ENCODE data around the gene TMCC1. TPM values are rescaled to one million over a fixed set of nuclear protein-coding genes. Genes with fewer than 3 reads are reported as not detected.
A peak's percentile ranks its signal among the peaks of the same experiment; 100 is the strongest.
"Not testable (repeated sequence)": the region's sequence is repeated elsewhere in the genome, so short reads cannot be mapped to it uniquely, and the experiment has no call there.

Gene TMCC1
- total RNA-seq, 3 donors from 2014 or later = 12.7 to 14.2 (median 14.1) TPM

DNA sequence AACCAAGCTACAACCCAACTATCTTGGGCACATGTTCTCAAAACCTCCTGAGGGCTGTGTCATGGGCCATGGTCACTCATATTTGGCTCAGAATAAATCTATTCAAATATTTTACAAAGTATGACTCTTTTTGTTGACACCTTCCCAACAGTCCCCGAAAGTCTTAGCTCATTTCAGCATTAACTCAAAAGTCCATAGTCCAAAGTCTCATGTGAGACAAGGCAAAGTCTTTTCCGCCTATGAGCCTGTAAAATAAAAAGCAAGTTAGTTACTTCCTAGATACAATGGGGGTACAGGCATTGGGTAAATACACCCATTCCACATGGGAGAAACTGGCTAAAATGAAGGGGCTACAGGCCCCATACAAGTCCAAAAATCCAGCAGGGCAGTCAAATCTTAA lies 197.1 kb downstream of the TMCC1 start:
- peaks cover 11% of the 10 kb centered on the region for H3K36me3 Mint-ChIP-seq (ENCODE audit: insufficient read depth)
- not testable (repeated sequence) for DNase-seq; H3K27me3 Mint-ChIP-seq (ENCODE audit: low read depth); ATAC-seq; H3K4me3 Mint-ChIP-seq; H3K9me3 Mint-ChIP-seq; H3K4me1 Mint-ChIP-seq (ENCODE audit: low read depth)

DNA sequence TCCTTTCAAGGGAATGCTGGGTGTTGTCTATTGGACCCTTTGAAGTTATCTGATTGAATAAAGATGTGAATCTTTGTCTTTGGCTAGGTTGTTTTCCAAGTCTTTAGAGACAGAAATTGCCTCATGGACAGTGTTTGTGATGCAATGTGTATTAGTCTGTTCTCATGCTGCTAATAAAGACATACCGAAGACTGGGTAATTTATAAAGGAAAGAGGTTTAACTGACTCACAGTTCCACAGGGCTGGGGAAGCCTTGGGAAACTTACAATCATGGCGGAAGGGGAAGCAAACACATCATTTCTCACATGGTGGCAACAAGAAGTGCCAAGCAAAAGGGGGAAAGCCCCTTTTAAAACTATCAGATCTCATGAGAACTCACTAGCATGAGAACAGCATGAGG lies 198.3 kb downstream of the TMCC1 start:
- DNase-seq (no peak), ATAC-seq (no peak)
- Mint-ChIP-seq H3K4me1 (ENCODE audit: low read depth) (peaks cover 7% of the 10 kb centered on the region), H3K36me3 (ENCODE audit: insufficient read depth) (peaks cover 11% of the 10 kb centered on the region), H3K27me3 (ENCODE audit: low read depth) (no peaks in the 10 kb centered on the region), H3K4me3 (no peak overlapping the region), H3K9me3 (peaks cover 4% of the 10 kb centered on the region)

DNA sequence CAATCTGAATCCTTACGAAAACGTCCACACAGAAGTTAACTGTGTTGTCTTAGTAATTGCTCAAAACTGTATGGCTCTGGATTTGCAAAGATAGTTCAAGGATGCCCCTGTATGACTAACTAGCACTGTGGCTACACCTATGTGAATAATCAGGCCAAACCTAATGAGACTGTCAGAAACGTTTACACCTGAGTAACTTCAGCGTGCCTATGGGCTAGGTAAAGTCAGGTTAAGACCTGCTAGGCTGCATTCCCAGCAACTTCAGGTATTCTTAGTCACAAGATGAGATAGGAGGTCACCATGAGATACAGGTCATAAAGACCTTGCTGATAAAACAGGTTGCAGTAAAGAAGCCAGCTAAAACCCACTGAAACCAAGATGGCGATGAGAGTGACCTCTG lies 199.3 kb downstream of the TMCC1 start:
- ATAC-seq (no peak), DNase-seq (no peak)
- Mint-ChIP-seq H3K9me3 (peaks cover 4% of the 10 kb centered on the region), H3K4me3 (no peak overlapping the region), H3K36me3 (ENCODE audit: insufficient read depth) (peaks cover 11% of the 10 kb centered on the region), H3K27me3 (ENCODE audit: low read depth) (no peaks in the 10 kb centered on the region), H3K4me1 (ENCODE audit: low read depth) (peaks cover 8% of the 10 kb centered on the region)

DNA sequence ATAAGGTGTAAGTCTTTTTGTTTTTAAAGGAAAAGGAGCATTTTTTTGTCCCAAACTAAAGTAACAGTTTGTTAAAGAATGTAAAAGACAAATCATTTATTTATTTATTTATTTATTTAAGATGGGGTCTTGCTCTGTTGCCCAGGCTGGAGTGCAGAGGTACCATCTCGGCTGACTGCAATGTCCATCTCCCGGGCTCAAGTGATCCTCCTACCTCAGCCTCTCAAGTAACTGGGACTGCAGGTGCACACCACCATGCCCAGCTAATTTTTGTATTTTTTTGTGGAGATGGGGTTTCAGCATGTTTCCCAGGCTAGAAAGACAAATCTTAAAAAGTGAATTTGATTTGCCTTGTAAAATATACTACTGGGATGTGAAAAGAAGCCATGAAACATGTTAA lies 200.8 kb downstream of the TMCC1 start:
- Mint-ChIP-seq H3K27me3 (ENCODE audit: low read depth) (no peaks in the 10 kb centered on the region), H3K36me3 (ENCODE audit: insufficient read depth) (peaks cover 7% of the 10 kb centered on the region), H3K9me3 (peaks cover 4% of the 10 kb centered on the region), H3K4me1 (ENCODE audit: low read depth) (peaks cover 8% of the 10 kb centered on the region), H3K4me3 (no peak overlapping the region)
- DNase-seq (no peak), ATAC-seq (no peak)

DNA sequence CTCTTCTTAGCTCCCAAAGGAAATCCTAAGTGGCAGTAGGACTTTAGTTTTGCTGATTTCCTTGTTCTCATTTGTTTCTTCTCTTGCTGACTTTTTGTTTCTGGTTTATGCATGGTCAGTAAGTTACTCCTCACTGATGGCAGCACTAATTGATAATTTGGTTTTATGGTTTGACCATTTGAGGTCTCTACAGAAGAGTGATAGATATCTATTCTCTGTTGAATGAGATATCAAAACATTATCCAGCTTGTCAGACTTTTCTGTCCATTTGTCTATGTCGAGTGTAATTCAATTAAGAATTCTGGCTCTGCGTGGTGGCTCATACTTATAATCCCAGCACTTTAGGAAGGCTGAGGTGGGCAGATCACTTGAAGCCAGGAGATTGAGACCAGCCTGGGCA lies 202.5 kb downstream of the TMCC1 start:
- no peak for DNase-seq
- Mint-ChIP-seq H3K4me1 (ENCODE audit: low read depth) (peaks cover 8% of the 10 kb centered on the region), H3K27me3 (ENCODE audit: low read depth) (no peaks in the 10 kb centered on the region), H3K4me3 (no peak overlapping the region), H3K9me3 (peaks cover 3% of the 10 kb centered on the region), H3K36me3 (ENCODE audit: insufficient read depth) (peaks cover 2% of the 10 kb centered on the region)
- no peak for ATAC-seq

DNA sequence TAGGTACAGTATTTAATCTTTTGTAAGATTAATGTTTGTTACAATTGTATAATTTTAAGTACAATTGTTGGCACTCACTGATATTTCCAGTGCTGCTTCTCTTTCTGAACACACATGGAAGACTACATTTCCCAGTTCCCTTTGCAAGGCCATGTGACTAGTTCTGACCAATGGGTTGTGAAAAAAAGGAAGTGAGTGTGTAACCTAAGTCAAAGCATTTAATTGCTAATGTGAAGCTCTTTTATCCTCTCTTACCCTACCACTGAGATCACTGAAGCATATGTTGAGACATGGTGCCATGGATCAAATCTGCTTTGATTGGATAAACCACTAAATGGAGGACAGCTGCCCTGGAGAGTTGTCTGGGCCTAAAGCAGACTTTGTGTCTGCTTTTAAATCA lies 203.1 kb downstream of the TMCC1 start:
- peak; percentile 82 to 85 for ATAC-seq
- Mint-ChIP-seq H3K36me3 (ENCODE audit: insufficient read depth) (no peaks in the 10 kb centered on the region), H3K9me3 (no peaks in the 10 kb centered on the region), H3K27me3 (ENCODE audit: low read depth) (no peaks in the 10 kb centered on the region), H3K4me3 (no peak overlapping the region), H3K4me1 (ENCODE audit: low read depth) (peaks cover 8% of the 10 kb centered on the region)
- DNase-seq = peak; percentile 6

DNA sequence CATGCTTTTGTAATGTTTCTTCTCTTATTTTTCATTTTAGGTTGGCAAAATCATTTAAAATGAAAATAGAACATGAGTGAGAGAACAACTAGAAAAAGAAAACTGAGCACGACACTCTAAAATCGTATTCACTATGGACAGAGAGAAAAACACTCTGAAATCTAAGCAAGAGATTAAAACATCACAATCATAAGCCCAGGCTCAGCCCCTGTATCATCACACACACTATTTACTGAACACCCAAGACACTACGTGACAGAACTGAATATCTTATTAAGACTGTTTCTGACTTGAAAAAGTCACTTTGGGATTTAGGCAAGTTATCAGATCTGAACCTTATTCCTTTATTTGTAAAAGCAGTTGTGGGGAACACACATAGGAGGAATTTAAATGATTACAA lies 204.5 kb downstream of the TMCC1 start:
- Mint-ChIP-seq H3K4me1 (ENCODE audit: low read depth) (peaks cover 8% of the 10 kb centered on the region), H3K4me3 (no peak overlapping the region), H3K27me3 (ENCODE audit: low read depth) (no peaks in the 10 kb centered on the region), H3K9me3 (no peaks in the 10 kb centered on the region), H3K36me3 (ENCODE audit: insufficient read depth) (no peaks in the 10 kb centered on the region)
- DNase-seq = no peak
- ATAC-seq = no peak

DNA sequence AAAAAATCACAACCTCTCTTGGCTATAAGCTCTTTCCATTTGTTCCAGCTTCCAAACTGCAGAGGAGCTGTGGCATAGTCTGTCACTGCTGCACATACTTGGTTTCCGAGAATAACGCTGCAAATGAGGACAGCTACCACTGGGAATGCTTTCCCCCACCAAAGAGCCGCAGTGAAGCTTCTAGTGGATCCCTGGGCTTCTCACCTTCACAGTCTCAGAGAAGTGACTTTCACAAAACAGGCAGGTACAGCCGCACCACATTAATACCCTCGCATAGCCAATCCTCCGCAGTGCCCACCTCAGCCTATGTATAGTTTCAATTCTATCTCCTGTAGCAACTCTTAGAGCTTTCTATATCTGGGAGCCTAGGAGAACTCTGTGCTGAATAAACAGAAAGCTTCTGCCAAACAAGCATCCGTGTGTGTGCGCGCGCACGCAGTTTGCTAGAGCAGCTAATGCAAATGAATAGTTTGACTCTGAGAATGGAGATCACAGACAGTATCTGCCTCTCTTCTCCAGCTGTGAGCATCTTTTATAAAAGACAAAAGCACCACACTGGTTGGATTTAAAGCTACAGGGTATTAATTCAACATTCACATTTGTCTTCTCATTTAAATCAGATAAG lies 205.1 kb downstream of the TMCC1 start:
- no peak for DNase-seq
- no peak for ATAC-seq
- no peak overlapping the region for H3K4me3 Mint-ChIP-seq
- no peaks in the 10 kb centered on the region for H3K27me3 Mint-ChIP-seq (ENCODE audit: low read depth)
- no peaks in the 10 kb centered on the region for H3K9me3 Mint-ChIP-seq
- H3K36me3 Mint-ChIP-seq (ENCODE audit: insufficient read depth) = no peaks in the 10 kb centered on the region
- H3K4me1 Mint-ChIP-seq (ENCODE audit: low read depth) = peaks cover 8% of the 10 kb centered on the region

DNA sequence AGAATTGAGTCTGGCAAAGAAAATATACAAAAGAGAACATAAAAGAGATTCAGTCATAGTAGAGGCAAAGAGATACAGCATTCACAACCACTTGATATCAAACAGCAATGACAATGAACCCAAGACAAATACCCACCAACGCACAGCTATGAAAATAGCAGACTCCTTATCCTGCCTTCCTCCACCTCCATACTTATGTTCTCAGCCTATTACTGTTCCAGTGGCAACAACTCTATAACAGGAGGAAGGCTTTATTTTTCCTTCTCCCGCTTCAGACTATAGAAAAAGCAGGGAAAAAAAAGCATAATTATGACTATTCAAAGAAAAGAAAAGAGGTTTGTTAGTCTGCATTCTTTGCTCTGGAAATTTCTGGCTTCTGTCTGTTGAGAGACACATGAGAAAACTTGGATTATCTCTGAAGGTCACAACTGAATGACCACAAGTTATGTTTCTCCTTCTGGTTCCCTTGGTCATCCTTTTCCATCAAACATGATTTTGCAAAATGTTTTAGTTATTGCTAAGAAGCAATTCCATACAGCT lies 205.9 kb downstream of the TMCC1 start:
- DNase-seq (no peak), ATAC-seq (no peak)
- Mint-ChIP-seq H3K27me3 (ENCODE audit: low read depth) (no peaks in the 10 kb centered on the region), H3K36me3 (ENCODE audit: insufficient read depth) (no peaks in the 10 kb centered on the region), H3K4me3 (no peak overlapping the region), H3K4me1 (ENCODE audit: low read depth) (peaks cover 8% of the 10 kb centered on the region), H3K9me3 (no peaks in the 10 kb centered on the region)

DNA sequence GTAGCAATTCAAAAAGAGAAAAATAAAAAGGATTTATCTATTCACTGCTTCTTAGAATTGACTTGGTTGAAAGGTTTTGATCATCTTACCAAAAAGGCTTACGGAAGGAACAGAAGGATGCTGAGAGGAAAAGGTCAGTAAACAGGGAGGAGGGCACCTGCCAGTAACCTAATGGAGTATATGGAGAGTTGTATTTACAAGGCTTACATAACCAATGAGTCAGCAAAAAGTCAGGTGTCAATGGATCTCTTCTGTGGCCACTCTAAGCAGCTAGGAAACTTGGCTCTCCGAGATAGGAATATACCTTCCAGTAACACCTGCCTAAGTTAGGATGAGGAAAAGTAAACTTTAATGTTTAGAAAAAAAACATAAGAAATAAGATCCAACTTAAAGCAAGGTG lies 206.6 kb downstream of the TMCC1 start:
- peaks cover 8% of the 10 kb centered on the region for H3K4me1 Mint-ChIP-seq (ENCODE audit: low read depth)
- no peak overlapping the region for H3K4me3 Mint-ChIP-seq
- DNase-seq (no peak), ATAC-seq (no peak)
- no peaks in the 10 kb centered on the region for H3K27me3 Mint-ChIP-seq (ENCODE audit: low read depth)
- no peaks in the 10 kb centered on the region for H3K9me3 Mint-ChIP-seq
- H3K36me3 Mint-ChIP-seq (ENCODE audit: insufficient read depth) = no peaks in the 10 kb centered on the region

DNA sequence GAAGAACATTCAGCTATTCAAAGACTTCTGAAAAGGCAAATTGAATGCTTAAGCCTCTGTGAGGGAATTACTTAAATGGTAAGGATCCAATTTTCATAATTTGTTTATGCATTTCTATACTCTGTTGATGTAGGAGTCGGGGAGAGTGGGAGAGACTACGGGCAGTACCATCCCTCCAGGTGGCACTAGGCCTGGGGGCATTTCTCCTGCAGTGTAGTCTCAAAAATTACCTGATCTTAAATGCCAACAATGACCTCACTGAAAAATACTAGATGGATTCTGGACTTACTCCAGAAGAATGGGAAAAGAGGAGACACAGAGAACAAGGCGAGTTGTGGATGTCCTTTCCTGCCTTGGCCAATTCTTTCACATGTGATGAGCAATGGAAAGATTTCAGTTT lies 209.2 kb downstream of the TMCC1 start:
- Mint-ChIP-seq H3K4me1 (ENCODE audit: low read depth) (no peaks in the 10 kb centered on the region), H3K9me3 (no peaks in the 10 kb centered on the region), H3K4me3 (no peak overlapping the region), H3K36me3 (ENCODE audit: insufficient read depth) (no peaks in the 10 kb centered on the region), H3K27me3 (ENCODE audit: low read depth) (no peaks in the 10 kb centered on the region)
- DNase-seq (no peak), ATAC-seq (no peak)

DNA sequence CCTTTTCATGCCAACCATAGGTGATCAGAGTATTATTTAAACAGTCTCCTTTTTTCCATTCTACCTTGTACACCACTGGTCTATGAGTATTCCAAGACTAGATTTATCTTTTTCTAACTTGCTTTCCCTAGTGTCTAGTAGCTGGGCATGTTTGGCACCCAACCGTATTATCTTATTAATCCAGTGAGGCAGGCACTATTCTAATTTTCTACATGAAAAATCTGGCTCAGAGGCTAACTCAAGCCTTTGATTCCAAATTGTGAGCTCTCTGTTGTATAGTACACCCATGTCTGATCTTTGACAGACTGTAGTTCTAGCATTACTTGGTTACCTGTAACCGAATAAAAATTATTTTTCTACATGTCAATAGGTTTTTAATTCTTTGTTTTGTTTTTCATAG lies 210.3 kb downstream of the TMCC1 start:
- Mint-ChIP-seq H3K27me3 (ENCODE audit: low read depth) (no peaks in the 10 kb centered on the region), H3K4me1 (ENCODE audit: low read depth) (no peaks in the 10 kb centered on the region), H3K36me3 (ENCODE audit: insufficient read depth) (no peaks in the 10 kb centered on the region), H3K4me3 (no peak overlapping the region), H3K9me3 (no peaks in the 10 kb centered on the region)
- DNase-seq (no peak), ATAC-seq (no peak)

DNA sequence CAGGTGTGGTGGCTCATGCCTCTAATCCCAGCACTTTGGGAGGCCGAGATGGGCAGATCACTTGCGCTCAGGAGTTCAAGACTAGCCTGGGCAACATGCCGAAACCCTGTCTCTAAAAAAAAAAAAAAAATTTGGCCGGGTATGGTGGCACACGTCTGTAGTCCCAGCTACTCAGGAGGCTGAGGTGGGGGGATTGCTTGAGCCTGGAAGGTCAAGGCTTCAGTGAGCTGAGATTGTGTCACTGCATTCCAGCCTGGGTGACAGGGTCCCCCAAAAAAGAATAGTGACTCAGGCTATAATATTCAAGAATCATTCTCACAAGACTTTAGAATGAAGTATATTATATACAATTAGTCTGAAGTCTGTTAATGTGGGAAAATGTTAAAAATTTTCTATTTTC lies 216.5 kb downstream of the TMCC1 start:
- H3K36me3 Mint-ChIP-seq (ENCODE audit: insufficient read depth) = no peaks in the 10 kb centered on the region
- no peaks in the 10 kb centered on the region for H3K27me3 Mint-ChIP-seq (ENCODE audit: low read depth)
- H3K4me1 Mint-ChIP-seq (ENCODE audit: low read depth) = peaks cover 1% of the 10 kb centered on the region
- H3K9me3 Mint-ChIP-seq = no peaks in the 10 kb centered on the region
- no peak overlapping the region for H3K4me3 Mint-ChIP-seq
- ATAC-seq (no peak), DNase-seq (no peak)

DNA sequence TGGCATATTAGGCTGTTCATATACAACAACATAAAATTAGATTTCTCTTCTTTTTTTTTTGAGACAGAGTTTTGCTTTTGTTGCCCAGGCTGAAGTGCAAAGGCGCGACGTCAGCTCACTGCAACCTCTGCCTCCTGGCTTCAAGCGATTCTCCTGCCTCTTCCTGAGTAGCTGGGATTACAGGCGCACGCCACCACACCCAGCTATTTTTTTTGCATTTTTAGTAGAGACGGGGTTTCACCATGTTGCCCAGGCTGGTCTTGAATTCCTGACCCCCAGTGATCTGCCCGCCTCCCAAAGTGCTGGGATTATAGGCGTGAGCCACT lies 218.8 kb downstream of the TMCC1 start:
- not testable (repeated sequence) for H3K4me3 Mint-ChIP-seq; DNase-seq; ATAC-seq; H3K27me3 Mint-ChIP-seq (ENCODE audit: low read depth); H3K4me1 Mint-ChIP-seq (ENCODE audit: low read depth); H3K9me3 Mint-ChIP-seq
- peaks cover 16% of the 10 kb centered on the region for H3K36me3 Mint-ChIP-seq (ENCODE audit: insufficient read depth)

DNA sequence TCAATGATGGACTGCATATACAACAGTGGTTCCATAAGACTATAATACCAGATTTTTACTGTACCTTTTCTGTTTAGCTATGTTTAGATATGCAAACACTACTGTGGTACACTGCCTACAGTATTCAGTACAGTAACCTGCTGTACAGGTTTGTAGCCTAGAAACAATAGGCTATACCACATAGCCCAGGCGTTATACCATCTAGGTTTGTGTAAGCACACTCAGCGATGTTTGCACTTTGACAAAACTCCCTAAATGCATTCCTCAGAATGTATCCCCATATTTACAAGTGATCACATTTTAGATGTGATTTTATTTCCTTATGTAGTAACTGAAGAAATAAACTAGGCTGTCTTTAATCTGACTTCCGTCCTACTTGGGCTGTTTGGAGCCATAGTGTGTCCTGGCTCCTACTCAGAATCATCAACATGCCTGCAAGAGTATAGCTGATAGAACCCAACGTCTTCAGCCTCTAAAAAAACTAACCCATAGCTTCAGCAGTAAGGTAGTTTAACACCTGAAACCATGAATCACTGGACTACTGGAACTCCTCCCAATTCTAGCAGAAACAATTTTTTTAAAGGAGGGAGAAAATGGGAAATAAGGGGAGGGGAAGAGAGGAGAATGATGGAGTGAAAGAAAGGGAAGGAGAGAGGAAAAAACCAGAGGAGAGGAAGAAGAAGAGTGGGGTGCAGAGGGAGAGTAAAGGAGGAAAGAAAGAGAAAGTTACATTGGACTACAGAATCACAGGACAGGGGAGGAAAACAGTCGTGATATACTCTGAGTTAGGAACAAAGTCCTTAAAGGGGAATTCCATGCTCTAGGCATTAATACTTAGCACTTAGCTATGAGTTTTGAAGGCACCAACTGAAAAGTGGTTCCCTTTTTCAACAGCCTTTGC lies 219.4 kb downstream of the TMCC1 start:
- DNase-seq (no peak), ATAC-seq (no peak)
- Mint-ChIP-seq H3K27me3 (ENCODE audit: low read depth) (no peaks in the 10 kb centered on the region), H3K4me1 (ENCODE audit: low read depth) (peaks cover 1% of the 10 kb centered on the region), H3K4me3 (no peak overlapping the region), H3K36me3 (ENCODE audit: insufficient read depth) (peaks cover 18% of the 10 kb centered on the region), H3K9me3 (no peaks in the 10 kb centered on the region)
